Epithelial cell of prostate (primary cell): ENCODE measurements around the gene NEXMIF.
"Not testable (repeated sequence)": the region's sequence is repeated elsewhere in the genome, so short reads cannot be mapped to it uniquely, and the experiment has no call there.

Source experiments
- DNase-seq: peaks from one replicate; pipeline ENCODE4 v3.0.0-alpha.2; 2011; ENCODE audit warnings: low read depth, low spot score
- H3K27ac ChIP-seq: fragments of 450-650 bp; 2 replicates; pipeline ENCODE4 v1.5.1; 2017; ENCODE audit warnings: mild to moderate bottlenecking

The NEXMIF gene

GRCh38 chrX:74925225-74926088 lies at the start of gene NEXMIF:
TSS of gene NEXMIF (minus strand) at chrX:74925452.
- no peak within 1 kb of the TSS for H3K27ac ChIP-seq
- no peak for DNase-seq

- DNase-seq, H3K27ac ChIP-seq: not testable (repeated sequence)
Observed at GRCh38 chrX:74961962-74962361, 36.7 kb upstream of the NEXMIF start.

- no peak for DNase-seq
- no peak overlapping the region for H3K27ac ChIP-seq
Observed at GRCh38 chrX:74949717-74950116, 24.5 kb upstream of the NEXMIF start.

GRCh38 chrX:74940414-74940813 lies 15.2 kb upstream of the NEXMIF start:
- no peak overlapping the region for H3K27ac ChIP-seq

GRCh38 chrX:74931214-74931613 lies 6.0 kb upstream of the NEXMIF start:
- H3K27ac ChIP-seq, result no peak overlapping the region
- no peak for DNase-seq

More at GRCh38 chrX:74940414-74940813, 15.2 kb upstream of the NEXMIF start:
- DNase-seq, result no peak

GRCh38 chrX:74924449-74925224 lies 615 bp downstream of the NEXMIF start:
- no peak overlapping the region for H3K27ac ChIP-seq
- DNase-seq, result no peak

GRCh38 chrX:74923942-74924448 lies 1.3 kb downstream of the NEXMIF start:
- H3K27ac ChIP-seq, result no peak overlapping the region
- no peak for DNase-seq

- H3K27ac ChIP-seq, result no peak overlapping the region
- DNase-seq, result no peak
Observed at GRCh38 chrX:74922922-74923543, 2.2 kb downstream of the NEXMIF start.

GRCh38 chrX:74911494-74911893 lies 13.8 kb downstream of the NEXMIF start:
- DNase-seq, result no peak
- H3K27ac ChIP-seq, result no peak overlapping the region

- no peak overlapping the region for H3K27ac ChIP-seq
- DNase-seq, result no peak
Observed at GRCh38 chrX:74906417-74906816, 18.8 kb downstream of the NEXMIF start.

- no peak overlapping the region for H3K27ac ChIP-seq
- no peak for DNase-seq
Observed at GRCh38 chrX:74902806-74903205, 22.4 kb downstream of the NEXMIF start.

GRCh38 chrX:74892561-74892960 lies 32.7 kb downstream of the NEXMIF start:
- H3K27ac ChIP-seq, result no peak overlapping the region
- DNase-seq, result no peak

GRCh38 chrX:74890676-74891430 lies 34.4 kb downstream of the NEXMIF start:
- H3K27ac ChIP-seq, result no peak overlapping the region
- DNase-seq, result no peak

- H3K27ac ChIP-seq, DNase-seq: not testable (repeated sequence)
Observed at GRCh38 chrX:74882383-74882782, 42.9 kb downstream of the NEXMIF start.

GRCh38 chrX:74865725-74866124 lies 59.5 kb downstream of the NEXMIF start:
- no peak overlapping the region for H3K27ac ChIP-seq
- DNase-seq, result no peak

- H3K27ac ChIP-seq, result no peak overlapping the region
Observed at GRCh38 chrX:74853255-74853654, 72.0 kb downstream of the NEXMIF start.

GRCh38 chrX:74835566-74835965 lies 89.7 kb downstream of the NEXMIF start:
- no peak for DNase-seq
- H3K27ac ChIP-seq, result no peak overlapping the region

More at GRCh38 chrX:74853255-74853654, 72.0 kb downstream of the NEXMIF start:
- DNase-seq, result no peak

- H3K27ac ChIP-seq, DNase-seq: not testable (repeated sequence)
Observed at GRCh38 chrX:74819797-74820196, 105.5 kb downstream of the NEXMIF start.

- DNase-seq, result no peak
- H3K27ac ChIP-seq, result no peak overlapping the region
Observed at GRCh38 chrX:74814681-74815080, 110.6 kb downstream of the NEXMIF start.

- no peak overlapping the region for H3K27ac ChIP-seq
- no peak for DNase-seq
Observed at GRCh38 chrX:74804574-74804973, 120.7 kb downstream of the NEXMIF start.
